Stimulated activated CD8-positive, alpha-beta memory T cell treated with anti-CD3 and anti-CD28 coated beads, Interleukin-7, amount 100 ng/mL, for 4 hours (primary cell): ENCODE data around the gene ZFP36L1.

Source experiments
- DNase-seq, 2 donors: peaks; one replicate each; pipeline ENCODE4 v3.0.0-alpha.2; 2020; ENCODE audit warnings: low read depth in 2 of 2

Gene ZFP36L1

GRCh38 chr14:68738559-68738958 is 54.3 kb downstream of the ZFP36L1 start:
- DNase-seq, result no peak
